Mesenchymal stem cell (in vitro differentiated cells and primary cell): ENCODE measurements around the gene SKAP2.
A peak's percentile ranks its signal among the peaks of the same experiment; 100 is the strongest.

Experiments
- DNase-seq: peaks from one replicate; pipeline ENCODE4 v3.0.0-alpha.2; 2013
- H2AFZ ChIP-seq: one replicate; pipeline ENCODE4 v1.6.1; 2013; ENCODE audit warnings: low read depth, mild to moderate bottlenecking, control low read depth, inconsistent platforms, low read length, moderate library complexity
- H2AK5ac ChIP-seq: 2 replicates; pipeline ENCODE4 v1.6.1; 2013; ENCODE audit warnings: low read length, moderate library complexity, mild to moderate bottlenecking, inconsistent platforms; ENCODE audit not compliant: severe bottlenecking
- H2BK120ac ChIP-seq: one replicate; pipeline ENCODE4 v1.6.1; 2013; ENCODE audit warnings: low read depth, mild to moderate bottlenecking, inconsistent platforms, low read length, moderate library complexity
- H2BK12ac ChIP-seq, 2 experiments: one replicate each; pipeline ENCODE4 v1.6.1; 2013; ENCODE audit warnings: inconsistent platforms in 2 of 2, low read length in 2 of 2, mild to moderate bottlenecking in 2 of 2, moderate library complexity in 2 of 2, control low read depth in 1 of 2
- H2BK15ac ChIP-seq: one replicate; pipeline ENCODE4 v1.6.1; 2013; ENCODE audit warnings: mild to moderate bottlenecking, low read depth, inconsistent platforms; ENCODE audit not compliant: poor library complexity, severe bottlenecking
- H2BK5ac ChIP-seq: 2 replicates; pipeline ENCODE4 v1.6.1; 2013; ENCODE audit warnings: low read depth, mild to moderate bottlenecking, low read length, control low read depth, inconsistent platforms; ENCODE audit not compliant: poor library complexity, severe bottlenecking
- H3K14ac ChIP-seq, 2 experiments: one replicate each; pipeline ENCODE4 v1.6.1; 2013; ENCODE audit warnings: inconsistent platforms in 2 of 2, low read length in 2 of 2, control low read depth in 1 of 2, mild to moderate bottlenecking in 1 of 2, moderate library complexity in 1 of 2
- H3K18ac ChIP-seq, 2 experiments: one replicate each; pipeline ENCODE4 v1.6.1; 2013; ENCODE audit warnings: inconsistent platforms in 2 of 2, low read length in 2 of 2, control low read depth in 1 of 2, low read depth in 1 of 2, mild to moderate bottlenecking in 1 of 2
- H3K23ac ChIP-seq, 2 experiments: one replicate each; pipeline ENCODE4 v1.6.1; 2013; ENCODE audit warnings: inconsistent platforms in 2 of 2, low read length in 2 of 2, mild to moderate bottlenecking in 2 of 2, moderate library complexity in 2 of 2, control low read depth in 1 of 2
- H3K27ac ChIP-seq: 2 replicates; pipeline ENCODE4 v1.5.1; 2013; ENCODE audit warnings: mild to moderate bottlenecking, moderate library complexity, low read length, control low read depth, inconsistent platforms; ENCODE audit not compliant: poor library complexity, severe bottlenecking
- H3K27me3 ChIP-seq, 2 experiments: 2 replicates each; pipeline versions ENCODE4 v1.6.1 to v1.7.0; 2013; ENCODE audit warnings: low read length in 2 of 2, mild to moderate bottlenecking in 2 of 2, moderate library complexity in 2 of 2, control low read depth in 1 of 2, inconsistent platforms in 1 of 2; ENCODE audit not compliant: control insufficient read depth in 1 of 2, insufficient read depth in 1 of 2
- H3K36me3 ChIP-seq, 2 experiments: 2 replicates each; pipeline versions ENCODE4 v1.6.1 to v1.7.0; 2013; ENCODE audit warnings: low read length in 2 of 2, control low read depth in 1 of 2, inconsistent platforms in 1 of 2, low read depth in 1 of 2, mild to moderate bottlenecking in 1 of 2; ENCODE audit not compliant: insufficient read depth in 2 of 2, control insufficient read depth in 1 of 2
- H3K4ac ChIP-seq, 2 experiments: one replicate each; pipeline ENCODE4 v1.6.1; 2013; ENCODE audit warnings: inconsistent platforms in 2 of 2, low read length in 2 of 2, mild to moderate bottlenecking in 2 of 2, moderate library complexity in 2 of 2, control low read depth in 1 of 2, low read depth in 1 of 2
- H3K4me1 ChIP-seq: 2 replicates; pipeline ENCODE4 v1.6.1; 2013; ENCODE audit warnings: low read depth, low read length, control low read depth; ENCODE audit not compliant: control insufficient read depth, insufficient read depth
- H3K4me2 ChIP-seq: 2 replicates; pipeline ENCODE4 v1.6.1; 2013; ENCODE audit warnings: low read length, mild to moderate bottlenecking, inconsistent platforms; ENCODE audit not compliant: poor library complexity, severe bottlenecking
- H3K4me3 ChIP-seq, 2 experiments: 2 replicates each; pipeline versions ENCODE4 v1.5.1 to v1.7.0; 2013; ENCODE audit warnings: low read length in 2 of 2, mild to moderate bottlenecking in 2 of 2, control low read depth in 1 of 2, low read depth in 1 of 2; ENCODE audit not compliant: insufficient read depth in 1 of 2
- H3K79me1 ChIP-seq: replicated peaks from 2 replicates; pipeline ENCODE4 v1.6.1; 2013; ENCODE audit warnings: mild to moderate bottlenecking, control low read depth, low read length, inconsistent platforms; ENCODE audit not compliant: poor library complexity, severe bottlenecking
- H3K9ac ChIP-seq: 2 replicates; pipeline ENCODE4 v1.7.0; 2013; ENCODE audit warnings: mild to moderate bottlenecking, low read length, moderate library complexity
- H3K9me3 ChIP-seq: 2 replicates; pipeline ENCODE4 v1.7.0; 2013; ENCODE audit warnings: mild to moderate bottlenecking, low read length; ENCODE audit not compliant: control insufficient read depth
- H4K8ac ChIP-seq: one replicate; pipeline ENCODE4 v1.6.1; 2013; ENCODE audit warnings: inconsistent platforms, mild to moderate bottlenecking, low read length, moderate library complexity
- H4K91ac ChIP-seq: one replicate; pipeline ENCODE4 v1.6.1; 2013; ENCODE audit warnings: mild to moderate bottlenecking, low read length, inconsistent platforms
- WGBS: methylation state at CpG from one replicate; pipeline ENCODE4 v1.1.7; 2013; ENCODE audit warnings: mixed read lengths; 5-methylcytosine and 5-hydroxymethylcytosine counted together

SKAP2 gene

DNA sequence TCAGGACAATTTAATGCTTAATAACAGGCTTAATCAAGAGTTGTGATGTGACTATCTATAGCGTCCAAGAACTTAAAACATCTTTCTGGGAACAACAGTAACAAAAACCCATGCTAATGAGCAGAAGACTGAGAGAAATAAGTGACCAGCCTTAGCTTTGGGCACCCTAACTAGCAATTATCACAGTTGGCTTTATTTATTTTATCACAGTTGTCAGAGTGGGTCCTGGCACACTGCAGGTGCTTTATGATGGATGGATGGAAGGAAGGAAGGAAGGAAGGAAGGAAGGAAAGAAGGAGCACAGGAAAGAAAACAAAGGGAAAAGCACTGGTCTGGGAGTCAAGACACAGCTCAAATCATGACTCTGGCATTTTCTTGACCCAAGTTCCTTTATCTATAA is 181.1 kb downstream of the SKAP2 start:
- H2BK12ac ChIP-seq: no peak overlapping the region
- no peaks in the 10 kb centered on the region for H3K79me1 ChIP-seq
- no peak overlapping the region for H2BK120ac ChIP-seq
- no peak overlapping the region for H3K9ac ChIP-seq
- no peak overlapping the region for H2AFZ ChIP-seq
- no peaks in the 10 kb centered on the region for H3K27me3 ChIP-seq
- H3K27ac ChIP-seq: no peak overlapping the region
- H3K23ac ChIP-seq: no peak overlapping the region
- H2AK5ac ChIP-seq: no peak overlapping the region
- H3K4me3 ChIP-seq: no peak overlapping the region
- H2BK15ac ChIP-seq: no peak overlapping the region
- no peaks in the 10 kb centered on the region for H3K9me3 ChIP-seq
- no peak overlapping the region for H3K4me2 ChIP-seq
- WGBS: 100% methylated on average over 1 of the region's 1 CpG
- H4K8ac ChIP-seq: no peak overlapping the region
- no peak overlapping the region for H2BK5ac ChIP-seq
- no peak for DNase-seq
- H3K4me1 ChIP-seq: no peaks in the 10 kb centered on the region
- H3K18ac ChIP-seq: no peak overlapping the region
- no peak overlapping the region for H3K14ac ChIP-seq
- no peak overlapping the region for H4K91ac ChIP-seq
- H3K4ac ChIP-seq: no peak overlapping the region
- H3K36me3 ChIP-seq: no peaks in the 10 kb centered on the region

- H2AK5ac ChIP-seq: no peak overlapping the region
- no peaks in the 10 kb centered on the region for H3K79me1 ChIP-seq
- H3K4me2 ChIP-seq: no peak overlapping the region
- H3K14ac ChIP-seq: no peak overlapping the region
- no peak overlapping the region for H3K4ac ChIP-seq
- no peak overlapping the region for H4K91ac ChIP-seq
- H2AFZ ChIP-seq: no peak overlapping the region
- no peaks in the 10 kb centered on the region for H3K27me3 ChIP-seq
- H3K4me3 ChIP-seq: no peak overlapping the region
- no peaks in the 10 kb centered on the region for H3K9me3 ChIP-seq
- H3K4me1 ChIP-seq: no peaks in the 10 kb centered on the region
- no peak overlapping the region for H3K23ac ChIP-seq
- H2BK15ac ChIP-seq: no peak overlapping the region
- DNase-seq: peak; percentile 34
- WGBS: 49% methylated on average over 2 of the region's 3 CpGs
- no peak overlapping the region for H3K27ac ChIP-seq
- no peak overlapping the region for H2BK5ac ChIP-seq
- H4K8ac ChIP-seq: no peak overlapping the region
- no peak overlapping the region for H3K18ac ChIP-seq
- no peak overlapping the region for H3K9ac ChIP-seq
- H2BK12ac ChIP-seq: no peak overlapping the region
- no peak overlapping the region for H2BK120ac ChIP-seq
- H3K36me3 ChIP-seq: no peaks in the 10 kb centered on the region
Observed at GRCh38 chr7:26681819-26682418, 182.5 kb downstream of the SKAP2 start.

DNA sequence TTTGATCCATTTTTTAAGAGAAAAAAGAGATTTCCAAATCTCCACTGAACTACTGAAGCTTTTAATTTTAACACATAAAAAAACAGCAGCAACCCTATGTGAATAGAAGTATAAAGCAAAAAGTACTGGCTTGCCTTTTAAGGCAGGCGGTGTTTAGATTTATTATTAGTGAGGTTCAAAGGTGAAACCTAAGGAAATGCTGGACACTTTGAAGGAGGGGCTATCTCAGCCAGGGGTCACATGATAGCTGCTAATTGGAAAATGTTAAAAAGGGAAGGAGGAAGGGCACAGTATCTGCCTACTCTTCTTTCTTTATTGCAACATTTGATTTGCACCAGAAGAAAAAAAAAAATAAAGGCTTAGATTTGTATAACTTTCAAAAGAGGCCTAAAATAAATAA is 183.8 kb downstream of the SKAP2 start:
- Histone ChIP-seq H3K4ac (no peak overlapping the region), H3K9ac (no peak overlapping the region), H2AFZ (no peak overlapping the region), H4K8ac (no peak overlapping the region), H3K79me1 (no peaks in the 10 kb centered on the region), H2BK5ac (no peak overlapping the region), H4K91ac (no peak overlapping the region), H3K18ac (no peak overlapping the region), H2AK5ac (no peak overlapping the region), H3K4me2 (no peak overlapping the region), H3K36me3 (peaks cover 0 to 2% of the 10 kb centered on the region in 2 experiments), H3K27ac (no peak overlapping the region), H3K14ac (no peak overlapping the region), H3K4me1 (no peaks in the 10 kb centered on the region), H3K23ac (no peak overlapping the region), H3K9me3 (no peaks in the 10 kb centered on the region), H3K27me3 (no peaks in the 10 kb centered on the region), H2BK12ac (no peak overlapping the region), H2BK15ac (no peak overlapping the region), H2BK120ac (no peak overlapping the region), H3K4me3 (no peak overlapping the region)
- WGBS: 73% methylated on average over 1 of the region's 1 CpG
- DNase-seq: no peak

- 85% methylated on average over 4 of the region's 4 CpGs for WGBS
- Histone ChIP-seq H3K4ac (no peak overlapping the region), H3K27ac (no peak overlapping the region), H2BK15ac (no peak overlapping the region), H3K4me1 (no peaks in the 10 kb centered on the region), H4K8ac (no peak overlapping the region), H3K9ac (no peak overlapping the region), H3K4me3 (no peak overlapping the region), H2BK5ac (no peak overlapping the region), H3K18ac (no peak overlapping the region), H3K27me3 (no peaks in the 10 kb centered on the region), H3K23ac (no peak overlapping the region), H2AFZ (no peak overlapping the region), H2BK120ac (no peak overlapping the region), H2BK12ac (no peak overlapping the region), H3K4me2 (no peak overlapping the region), H3K36me3 (peaks cover 0 to 2% of the 10 kb centered on the region in 2 experiments), H2AK5ac (no peak overlapping the region), H3K79me1 (no peaks in the 10 kb centered on the region), H3K14ac (no peak overlapping the region), H4K91ac (no peak overlapping the region), H3K9me3 (no peaks in the 10 kb centered on the region)
- DNase-seq: no peak
Observed at GRCh38 chr7:26675143-26675887, 189.1 kb downstream of the SKAP2 start.
